Peyer's patch (tissue), 4 donors: Measurements from ENCODE around the gene CD68. TPM values are rescaled to one million over a fixed set of nuclear protein-coding genes. Genes with fewer than 3 reads are reported as not detected.

Experiments used
- DNase-seq, 3 donors: peaks; one replicate each; pipeline ENCODE4 v3.0.0-alpha.2; 2017 to 2019
- H3K27ac ChIP-seq, 4 donors: fragments of 200-600 bp; sonication (generic); one replicate each; pipeline ENCODE4 v1.5.1; 2016 to 2019
- H3K27me3 ChIP-seq, 2 donors: fragments of 200-600 bp; sonication (generic); one replicate each; pipeline ENCODE4 v1.5.1; 2019
- H3K36me3 ChIP-seq, 3 donors: fragments of 200-600 bp; sonication (generic); one replicate each; pipeline ENCODE4 v1.5.1; 2016 to 2019
- H3K4me1 ChIP-seq, 4 donors: fragments of 200-600 bp; sonication (generic); one replicate each; pipeline ENCODE4 v1.5.1; 2016 to 2019
- H3K4me3 ChIP-seq, 4 donors: fragments of 200-600 bp; sonication (generic); 1 replicate in 3 of 4; 2 replicates in 1 of 4; pipeline ENCODE4 v1.5.1; 2016 to 2019; ENCODE audit warnings: mild to moderate bottlenecking in 1 of 4
- H3K9me3 ChIP-seq, 4 donors: fragments of 200-600 bp; sonication (generic); one replicate each; pipeline ENCODE4 v1.5.1; 2016 to 2019; ENCODE audit warnings: mild to moderate bottlenecking in 1 of 4
- CTCF ChIP-seq, 6 experiments: fragments of 450-650 bp in 4 of 6; fragments of 200-600 bp in 2 of 6; sonication (generic) in 1 of 6; IDR thresholded peaks; one replicate each; pipeline ENCODE4 v1.5.1; 2017 to 2019; ENCODE audit warnings: antibody characterized with exemption in 6 of 6, mild to moderate bottlenecking in 3 of 6, moderate library complexity in 1 of 6
- POLR2A ChIP-seq, 2 donors: fragments of 450-650 bp; IDR thresholded peaks; one replicate each; pipeline ENCODE4 v1.5.1; 2017; ENCODE audit warnings: antibody characterized with exemption in 2 of 2, mild to moderate bottlenecking in 2 of 2, moderate library complexity in 2 of 2
- total RNA-seq, 4 donors: library from RNA; depleted of rRNA; stranded (reverse); fragments of >200 nt; gene quantifications; one replicate each; pipeline ENCODE4 v1.1.0, GENCODE V29; 2016

The CD68 gene
- total RNA-seq, 4 donors from 2014 or later: 42.1 to 149 (median 124) TPM

GRCh38 chr17:7587420-7588151, 8.1 kb downstream of the CD68 start:
- H3K4me1 ChIP-seq: peaks cover 5 to 27% (median 9%) of the 10 kb centered on the region in 4 donors
- peaks cover 0 to 30% (median 0%) of the 10 kb centered on the region in 3 donors for H3K36me3 ChIP-seq
- H3K27ac ChIP-seq: peak overlapping the region in 2 of 4 donors; percentile 11 to 17
- H3K9me3 ChIP-seq: no peaks in the 10 kb centered on the region
- DNase-seq: no peak
- H3K4me3 ChIP-seq: no peak overlapping the region
- no peak for TF ChIP-seq POLR2A (IDR thresholded peaks at IDR 0.05)
- TF ChIP-seq CTCF (IDR thresholded peaks at IDR 0.05): no peak
- H3K27me3 ChIP-seq: no peaks in the 10 kb centered on the region

GRCh38 chr17:7588553-7589203, 9.2 kb downstream of the CD68 start:
- Histone ChIP-seq H3K4me1 (peaks cover 0 to 21% (median 1%) of the 10 kb centered on the region in 4 donors), H3K9me3 (no peaks in the 10 kb centered on the region), H3K27me3 (no peaks in the 10 kb centered on the region), H3K36me3 (peaks cover 0 to 41% (median 0%) of the 10 kb centered on the region in 3 donors), H3K27ac (peak overlapping the region in 3 of 4 donors; percentile 17 to 49 (median 42)), H3K4me3 (peak overlapping the region in 3 of 4 donors; percentile 4 to 47 (median 38))
- no peak for DNase-seq
- no peak for TF ChIP-seq CTCF (IDR thresholded peaks at IDR 0.05)
- no peak for TF ChIP-seq POLR2A (IDR thresholded peaks at IDR 0.05)

- no peaks in the 10 kb centered on the region for H3K9me3 ChIP-seq
- H3K27ac ChIP-seq: peak overlapping the region in 3 of 4 donors; percentile 17 to 49 (median 42)
- TF ChIP-seq CTCF (IDR thresholded peaks at IDR 0.05) (peak; percentile 65 to 89 (median 81)), POLR2A (IDR thresholded peaks at IDR 0.05) (no peak)
- no peaks in the 10 kb centered on the region for H3K27me3 ChIP-seq
- H3K4me1 ChIP-seq: peaks cover 0 to 19% (median 1%) of the 10 kb centered on the region in 4 donors
- peaks cover 0 to 47% (median 0%) of the 10 kb centered on the region in 3 donors for H3K36me3 ChIP-seq
- peak; percentile 69 to 89 (median 88) for DNase-seq
- H3K4me3 ChIP-seq: peak overlapping the region in 3 of 4 donors; percentile 4 to 47 (median 38)
These were observed 9.9 kb downstream of the CD68 start for GRCh38 chr17:7589204-7589868.

GRCh38 chr17:7589891-7590691, 10.7 kb downstream of the CD68 start, which contains the start of gene SOX15:
TSS of gene SOX15 (minus strand) at chr17:7590094. CDS start at chr17:7589676, 418 bp downstream.
- TF ChIP-seq CTCF (IDR thresholded peaks at IDR 0.05) (no peak), POLR2A (IDR thresholded peaks at IDR 0.05) (no peak)
- H3K36me3 ChIP-seq: peaks cover 0 to 55% (median 0%) of the 10 kb centered on the region in 3 donors
- no peaks in the 10 kb centered on the region for H3K27me3 ChIP-seq
- H3K27ac ChIP-seq: peak within 1 kb of the TSS in 3 of 4 donors; percentile 17 to 49 (median 42)
- no peaks in the 10 kb centered on the region for H3K9me3 ChIP-seq
- peak within 1 kb of the TSS in 3 of 4 donors; percentile 4 to 47 (median 38) for H3K4me3 ChIP-seq
- no peak for DNase-seq
- peaks cover 0 to 11% (median 1%) of the 10 kb centered on the region in 4 donors for H3K4me1 ChIP-seq

GRCh38 chr17:7590743-7591142, 11.3 kb downstream of the CD68 start:
- Histone ChIP-seq H3K9me3 (no peaks in the 10 kb centered on the region), H3K36me3 (peaks cover 0 to 62% (median 0%) of the 10 kb centered on the region in 3 donors), H3K27me3 (no peaks in the 10 kb centered on the region), H3K4me3 (no peak overlapping the region), H3K27ac (no peak overlapping the region), H3K4me1 (peaks cover 0 to 9% (median 1%) of the 10 kb centered on the region in 4 donors)
- no peak for DNase-seq
- TF ChIP-seq POLR2A (IDR thresholded peaks at IDR 0.05) (no peak), CTCF (IDR thresholded peaks at IDR 0.05) (no peak)
